HG02943 (cell line): ENCODE results near the gene DDC.
"Not testable (repeated sequence)": the region's sequence is repeated elsewhere in the genome, so short reads cannot be mapped to it uniquely, and the experiment has no call there.

Experiments used
- ATAC-seq: cut with Tn5 transposase; IDR thresholded peaks from one replicate; pipeline ENCODE4 v1.9.1; 2021; ENCODE audit warnings: mild to moderate bottlenecking, low read depth, moderate library complexity; ENCODE audit not compliant: unreplicated experiment

Gene DDC

DNA sequence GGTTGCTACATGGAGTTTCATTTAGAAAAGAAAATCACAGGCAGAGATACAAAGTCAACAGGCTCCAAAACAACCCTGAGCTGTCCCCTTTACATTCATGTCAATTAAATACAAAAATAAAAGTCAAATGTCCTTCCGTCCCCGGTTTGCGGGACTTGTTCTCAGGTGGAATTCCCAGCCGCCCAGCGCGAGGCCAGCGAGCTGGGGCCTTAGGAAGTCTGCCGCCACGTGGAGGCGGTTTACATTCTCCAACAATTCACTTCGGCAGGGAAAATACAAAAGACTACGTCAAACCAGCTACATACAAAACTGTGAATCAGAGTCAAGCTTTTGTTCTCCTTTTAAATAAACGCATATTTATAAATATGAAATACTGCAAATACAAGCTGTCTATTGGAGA is 25.3 kb upstream of the DDC start:
- no peak for ATAC-seq

DNA sequence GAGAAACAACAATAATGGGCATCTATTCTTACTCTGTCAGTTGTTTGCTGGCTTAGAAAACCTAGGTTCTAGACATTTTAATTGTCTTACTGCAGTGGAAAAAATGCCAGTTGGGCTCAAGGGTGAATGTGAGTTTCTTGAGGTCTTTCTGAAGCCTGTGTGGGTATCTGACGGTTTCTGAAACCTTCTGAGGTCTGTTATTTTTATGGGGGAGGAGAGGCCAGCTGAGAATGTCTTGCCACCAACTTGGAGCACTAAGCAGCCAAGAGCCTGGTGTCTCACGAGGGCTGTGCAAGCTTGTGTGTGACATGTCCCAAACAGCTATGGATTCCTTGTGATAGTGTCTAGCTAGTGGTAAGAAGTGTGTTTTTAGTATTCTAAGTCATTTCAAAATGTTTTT is 24.2 kb upstream of the DDC start:
- no peak for ATAC-seq

DNA sequence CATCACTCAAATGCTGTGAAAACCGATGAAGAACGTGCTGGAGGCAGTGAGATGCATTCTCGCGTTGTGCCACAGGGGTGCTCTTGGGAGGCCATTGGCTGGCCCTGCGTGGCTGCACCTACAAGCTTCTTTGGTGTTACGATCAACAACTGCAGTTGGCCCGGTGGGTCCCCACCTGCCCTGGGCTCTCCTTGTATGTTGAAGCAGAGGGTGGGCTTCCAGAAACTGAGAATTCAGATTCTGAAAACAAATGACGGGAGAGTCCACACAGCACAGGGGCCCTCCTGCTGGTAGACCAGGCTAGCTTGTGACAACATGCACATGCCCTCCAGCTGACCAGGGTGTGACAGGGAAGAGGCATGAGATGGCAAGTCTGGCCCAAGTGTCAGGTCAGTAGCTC is 23.7 kb upstream of the DDC start:
- ATAC-seq, result no peak

DNA sequence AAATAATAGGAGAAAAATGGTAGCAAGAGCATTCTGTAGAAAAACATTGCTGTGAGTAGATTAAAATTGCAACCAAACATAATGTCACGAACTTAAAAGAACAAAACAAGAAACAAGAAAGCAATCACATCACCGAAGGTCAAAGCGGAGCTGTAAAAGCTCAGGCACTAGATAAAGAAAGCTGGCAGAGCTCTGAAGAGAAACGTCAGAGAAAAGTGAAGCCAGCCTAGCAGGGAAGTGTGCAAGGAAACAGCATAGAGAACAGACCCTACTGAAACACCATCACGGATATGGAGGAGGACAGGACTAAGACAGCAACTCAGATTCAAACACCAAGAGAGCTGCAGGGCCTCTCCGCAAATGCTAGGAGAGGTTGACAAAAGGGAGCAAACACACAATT is 22.5 kb upstream of the DDC start:
- ATAC-seq, result no peak

DNA sequence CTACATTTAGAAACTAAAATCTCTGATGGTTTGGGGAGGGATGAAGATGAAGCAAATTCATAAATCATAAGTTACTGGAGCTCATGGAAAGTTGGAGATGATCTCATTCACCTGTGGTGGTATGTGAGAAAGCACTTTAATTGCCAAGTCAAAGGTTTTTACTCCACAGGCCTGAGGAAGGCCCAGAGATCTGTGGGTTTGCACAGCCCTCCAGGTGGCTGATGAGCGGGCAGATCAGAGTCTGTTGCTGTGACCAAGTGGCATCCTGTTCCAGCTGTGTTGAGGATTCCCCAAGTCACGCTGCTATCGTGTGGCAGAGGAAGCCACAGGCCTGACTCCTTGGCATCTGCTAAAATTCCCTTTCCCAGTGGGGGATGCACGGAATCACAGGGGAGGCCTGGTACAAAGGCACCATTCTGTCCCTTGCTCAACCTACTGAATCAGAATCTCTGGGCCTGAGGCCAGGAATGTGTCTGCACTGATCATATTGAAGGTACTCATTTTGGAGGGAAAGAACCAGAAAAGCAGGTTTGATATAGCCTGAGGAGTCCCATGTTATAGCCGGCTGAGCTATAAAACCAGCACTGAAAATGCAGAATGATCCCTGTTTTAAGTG is 19.7 kb upstream of the DDC start:
- no peak for ATAC-seq

DNA sequence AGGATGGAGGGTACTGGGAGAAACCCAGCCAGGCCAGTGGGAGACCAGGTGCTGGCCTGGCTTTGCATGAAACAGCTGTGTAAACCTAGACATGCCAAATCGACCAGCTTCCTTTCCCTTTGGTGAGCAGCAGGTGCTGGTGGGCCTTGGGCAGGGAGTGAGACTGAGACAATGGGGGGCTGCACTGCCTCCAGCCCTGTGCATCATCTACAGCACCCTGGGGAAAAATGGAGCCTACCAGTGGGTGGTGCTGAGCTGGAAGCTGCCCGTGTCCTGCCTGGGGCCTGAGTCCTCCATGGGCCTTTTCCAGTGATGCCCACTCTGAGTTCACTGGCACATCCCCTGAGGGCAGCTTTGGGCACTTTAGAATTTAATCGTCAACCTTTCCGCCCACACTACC is 19.2 kb upstream of the DDC start:
- no peak for ATAC-seq

DNA sequence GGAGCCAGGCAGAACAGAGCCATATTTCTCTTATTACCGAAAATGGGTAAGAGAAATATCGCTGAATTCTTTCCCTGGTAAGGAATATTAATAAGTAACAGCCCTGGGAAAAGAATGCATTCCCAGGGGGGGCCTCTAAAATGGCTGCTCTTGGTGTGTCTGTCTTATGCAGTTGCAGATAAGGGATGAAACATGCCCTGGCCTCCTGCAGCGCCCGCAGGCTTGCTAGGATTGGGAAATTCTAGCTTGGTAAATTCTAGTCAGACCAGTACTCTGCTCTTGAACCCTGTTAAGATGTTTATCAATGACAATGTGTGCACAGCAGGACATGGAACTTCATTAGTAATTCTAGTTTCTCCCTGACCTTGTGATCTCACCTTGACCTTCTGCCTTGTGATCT is 18.1 kb upstream of the DDC start:
- ATAC-seq, result not testable (repeated sequence)

DNA sequence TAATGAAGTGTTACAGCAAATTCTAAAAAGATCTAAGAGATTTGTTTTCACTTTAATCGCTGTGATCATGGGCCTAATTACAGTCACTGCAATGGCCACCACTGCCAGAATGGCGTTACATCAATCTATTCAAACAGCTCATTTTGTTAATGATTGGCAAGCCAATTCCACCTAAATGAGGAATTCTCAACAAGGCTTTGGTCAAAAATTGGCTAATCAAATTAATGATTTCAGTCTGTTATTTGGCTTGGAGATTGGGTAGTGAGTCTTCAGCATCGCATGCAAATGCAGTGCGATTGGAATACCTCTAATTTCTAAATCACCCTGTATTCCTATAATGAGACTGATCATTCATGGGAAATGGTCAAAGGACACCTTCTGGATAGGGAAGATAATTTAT is 17.1 kb upstream of the DDC start:
- not testable (repeated sequence) for ATAC-seq

DNA sequence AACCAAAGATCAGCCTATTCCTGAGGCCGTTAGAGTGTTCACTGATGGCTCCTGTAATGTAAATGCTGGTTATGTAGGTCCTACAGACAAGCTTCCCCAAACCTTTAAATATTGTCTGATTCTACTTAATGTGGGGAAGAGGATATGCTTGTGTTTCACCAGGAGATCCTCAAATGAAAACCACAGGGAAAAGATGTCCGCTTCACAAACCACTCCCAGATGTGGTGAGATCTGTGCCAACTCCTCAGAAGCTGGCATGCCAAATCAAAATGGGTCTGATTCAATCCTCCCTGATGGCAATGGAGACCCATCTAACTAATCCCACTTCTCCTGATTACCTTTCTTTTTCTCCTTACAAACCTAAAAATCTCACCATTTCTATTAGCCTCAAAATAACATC is 15.5 kb upstream of the DDC start:
- not testable (repeated sequence) for ATAC-seq

DNA sequence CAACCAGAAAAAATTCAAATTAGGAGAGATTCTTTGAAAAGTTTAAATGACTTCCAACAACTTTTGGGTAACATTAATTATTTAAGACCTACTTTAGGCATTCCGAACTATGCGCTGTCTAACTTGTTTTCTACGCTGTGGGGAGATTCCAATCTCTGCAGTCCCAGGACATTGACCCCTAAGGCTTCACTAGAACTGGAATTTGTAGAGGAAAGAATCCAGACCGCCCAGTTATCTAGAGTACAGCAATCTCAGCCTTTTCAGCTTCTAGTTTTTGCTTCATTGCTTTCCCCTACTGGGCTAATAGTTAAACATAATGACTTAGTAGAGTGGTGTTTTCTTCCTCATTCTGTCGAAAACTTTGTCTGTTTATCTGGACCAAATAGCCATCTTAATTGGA is 14.9 kb upstream of the DDC start:
- ATAC-seq, result no peak

DNA sequence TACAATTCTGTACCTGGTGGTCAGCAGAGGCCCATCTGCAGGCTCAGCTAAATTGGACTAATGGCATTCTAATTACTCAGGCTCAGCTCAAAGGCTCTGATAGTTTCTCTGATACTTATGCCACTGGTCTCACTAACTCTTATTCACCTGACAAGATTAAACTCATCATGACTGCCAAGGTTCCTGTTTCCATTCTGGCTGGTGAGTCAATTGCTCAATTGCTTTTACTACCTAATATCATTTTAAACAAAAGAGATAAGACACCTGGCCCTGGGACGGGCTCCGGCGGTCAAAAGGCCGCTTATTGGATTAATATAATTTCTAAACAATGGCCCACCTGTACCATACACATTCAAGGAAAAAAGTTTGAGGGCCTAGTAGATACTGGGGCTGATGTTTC is 12.9 kb upstream of the DDC start:
- not testable (repeated sequence) for ATAC-seq

DNA sequence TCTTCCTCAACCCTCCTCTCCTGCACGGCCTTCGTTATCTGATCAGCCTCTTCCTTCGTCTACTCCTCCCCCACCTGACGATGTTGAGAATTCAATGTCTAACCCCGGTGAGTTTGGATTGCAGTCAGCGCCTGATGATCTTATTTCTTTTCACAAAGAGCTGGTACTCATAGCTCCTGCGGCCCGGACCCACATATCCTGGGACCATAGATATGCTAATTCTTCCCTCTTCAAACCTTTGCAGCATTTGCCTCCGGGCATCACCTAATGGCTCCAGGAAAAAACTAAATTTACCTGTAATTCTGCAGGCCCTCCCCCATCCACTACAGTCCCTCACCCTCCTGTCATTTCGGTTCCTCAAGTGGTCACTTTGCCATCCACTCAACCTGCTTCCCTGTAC is 12.4 kb upstream of the DDC start:
- no peak for ATAC-seq

DNA sequence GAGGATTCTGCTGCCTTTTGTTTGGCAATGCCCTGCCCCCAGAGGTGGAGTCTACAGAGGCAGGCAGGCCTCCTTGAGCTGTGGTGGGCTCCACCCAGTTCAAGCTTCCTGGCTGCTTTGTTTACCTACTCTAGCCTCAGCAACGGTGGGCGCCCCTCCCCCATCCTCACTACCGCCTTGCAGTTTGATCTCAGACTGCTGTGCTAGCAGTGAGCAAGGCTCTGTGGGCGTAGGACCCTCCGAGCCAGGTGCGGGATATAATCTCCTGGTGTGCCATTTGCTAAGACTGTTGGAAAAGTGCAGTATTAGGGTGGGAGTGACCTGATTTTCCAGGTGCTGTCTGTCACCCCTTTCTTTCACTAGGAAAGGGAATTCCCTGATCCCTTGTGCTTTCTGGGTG is 11.2 kb upstream of the DDC start:
- ATAC-seq, result not testable (repeated sequence)

DNA sequence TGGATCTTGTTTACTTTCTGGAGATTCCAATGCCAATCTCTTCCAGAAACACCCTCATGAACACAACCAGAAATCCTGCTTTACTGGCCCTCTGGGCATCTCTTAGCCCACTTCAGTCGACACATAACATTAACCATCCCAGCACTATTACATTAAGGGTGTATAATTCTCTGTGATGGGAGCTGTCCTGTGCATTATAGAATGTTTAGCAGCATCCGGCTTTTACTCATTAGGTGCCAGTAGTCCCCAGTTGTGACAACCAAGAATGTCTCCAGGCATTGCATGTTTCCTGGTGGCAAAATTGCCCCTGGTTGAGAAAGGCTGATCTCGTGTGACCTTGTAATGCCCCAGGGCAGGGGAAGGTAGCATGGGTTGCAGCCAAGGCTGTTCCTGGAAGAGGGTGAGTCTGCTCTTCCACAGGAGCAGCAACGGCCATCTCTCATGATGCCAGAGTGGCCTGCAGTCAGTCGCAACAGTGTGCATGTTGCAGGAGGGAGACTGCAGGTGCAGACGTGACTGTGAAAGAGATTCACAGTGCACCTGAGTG is 2.6 kb upstream of the DDC start:
- no peak for ATAC-seq

DNA sequence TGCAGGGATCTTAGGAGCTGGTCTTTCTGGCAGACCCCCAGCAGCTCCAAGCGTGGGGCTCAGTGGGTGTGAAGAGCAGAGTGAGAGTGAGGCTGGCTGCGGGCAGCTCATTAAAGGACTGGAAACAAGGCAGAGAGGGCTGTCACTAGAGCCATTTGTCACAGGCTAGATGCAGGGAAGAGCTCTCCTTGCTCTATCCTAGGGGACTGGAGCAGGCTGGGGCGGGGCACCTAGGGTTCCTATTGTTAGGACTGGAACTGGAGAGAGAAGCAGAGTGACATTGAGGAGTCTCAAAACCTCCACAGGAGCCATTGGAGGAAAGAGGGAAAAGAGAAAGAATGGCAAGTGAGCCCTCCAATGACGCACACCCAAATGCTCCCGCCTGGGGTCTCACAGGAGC is 772 bp upstream of the DDC start:
- ATAC-seq, result no peak

DNA sequence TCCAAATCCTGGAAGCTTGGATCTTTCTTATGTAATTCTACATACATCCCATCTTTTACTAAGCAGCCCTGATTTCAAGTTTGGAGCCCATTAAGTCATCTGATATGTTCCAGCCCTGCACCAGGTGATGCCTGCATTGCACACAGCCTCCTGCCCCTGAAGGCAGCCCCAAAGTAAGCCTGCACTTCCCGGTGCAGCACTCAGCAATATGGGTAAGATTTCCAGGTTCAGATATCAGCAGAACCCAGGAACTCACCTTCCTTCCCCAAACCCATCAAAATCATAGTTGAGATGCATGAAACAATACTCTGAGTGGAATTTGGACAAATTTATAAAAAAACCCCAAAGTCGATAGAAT is 333 bp upstream of the DDC start:
- ATAC-seq, result no peak

DNA sequence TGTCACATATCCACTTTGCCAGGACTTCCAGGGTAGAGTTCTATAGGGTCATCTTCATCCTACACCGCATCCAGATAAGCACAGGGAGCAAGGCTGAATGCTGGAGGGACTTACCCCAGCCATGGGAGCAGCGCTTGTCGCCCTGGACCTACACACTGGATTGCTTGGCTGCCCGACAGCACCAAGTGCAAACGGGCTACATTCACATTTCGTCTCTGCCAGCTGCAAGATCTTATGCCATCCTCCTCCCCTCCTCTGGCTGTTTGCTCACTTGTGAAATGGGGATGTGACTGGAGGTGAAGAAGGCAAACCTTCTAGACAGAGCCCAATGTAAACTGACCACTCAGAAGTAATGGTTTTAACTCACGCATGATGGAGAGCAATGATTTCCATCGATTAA is 1.0 kb downstream of the DDC start:
- ATAC-seq, result no peak

DNA sequence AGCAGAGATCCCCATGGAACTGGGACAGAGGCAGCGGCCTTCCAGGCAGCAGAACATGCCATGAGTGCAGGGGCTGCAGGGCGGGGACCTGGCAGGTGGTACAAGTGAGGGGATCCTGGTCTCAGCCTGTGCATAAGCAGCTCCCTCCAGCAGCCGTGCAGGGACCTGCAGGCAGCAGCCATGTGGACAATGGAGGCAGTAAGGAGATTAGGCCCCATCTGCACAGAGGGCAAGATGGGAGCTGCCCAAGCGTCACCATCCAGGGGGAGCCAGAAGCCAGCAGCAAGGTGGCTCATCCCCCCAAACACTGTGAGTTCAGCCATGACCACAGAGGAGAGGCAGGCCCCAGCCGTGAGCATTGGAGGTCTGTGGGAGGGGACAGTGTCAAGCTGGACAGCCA is 3.1 kb downstream of the DDC start:
- no peak for ATAC-seq

DNA sequence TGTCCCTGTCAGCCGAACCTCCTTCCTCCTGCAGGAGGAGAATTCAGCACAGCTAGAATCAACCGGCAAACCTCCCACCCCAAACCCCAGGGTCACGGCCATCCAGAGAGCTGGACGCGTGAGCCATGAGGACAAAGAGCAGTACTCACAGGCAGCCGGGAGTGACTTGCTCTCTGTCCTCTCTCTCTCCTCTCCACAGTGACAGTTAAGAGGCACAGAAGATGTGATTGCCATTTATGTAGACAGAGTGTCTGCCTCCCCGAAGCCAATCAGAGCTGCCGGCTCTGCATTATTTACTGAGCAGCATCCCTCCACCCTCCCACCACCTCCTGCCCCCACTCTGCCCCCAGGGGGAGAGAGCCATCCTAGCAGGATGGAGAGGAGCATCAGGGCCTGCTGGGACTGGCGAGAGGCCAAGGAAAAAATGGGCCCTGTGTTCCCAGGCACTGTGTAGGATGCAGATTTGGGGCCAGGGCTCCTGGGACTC is 4.3 kb downstream of the DDC start:
- ATAC-seq, result no peak

DNA sequence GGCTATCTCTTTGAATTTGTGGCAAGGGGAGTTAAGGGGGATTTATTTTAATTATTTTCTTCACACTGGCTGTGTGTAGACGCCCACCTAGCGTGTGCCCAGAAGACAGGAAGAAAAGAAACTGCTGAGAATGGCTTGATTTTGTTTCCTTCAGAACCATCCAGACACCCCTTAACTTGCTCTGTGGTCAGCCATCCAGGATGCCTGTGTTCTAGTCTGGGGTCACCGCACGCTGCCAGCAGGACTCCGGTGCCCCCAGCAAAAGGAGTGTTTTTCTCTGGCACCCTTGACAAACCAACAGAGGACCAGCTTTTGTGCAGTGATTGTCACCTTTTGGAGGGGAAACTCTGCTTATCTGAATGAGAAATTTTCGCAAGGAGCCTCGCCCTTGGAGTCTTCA is 5.3 kb downstream of the DDC start:
- no peak for ATAC-seq

DNA sequence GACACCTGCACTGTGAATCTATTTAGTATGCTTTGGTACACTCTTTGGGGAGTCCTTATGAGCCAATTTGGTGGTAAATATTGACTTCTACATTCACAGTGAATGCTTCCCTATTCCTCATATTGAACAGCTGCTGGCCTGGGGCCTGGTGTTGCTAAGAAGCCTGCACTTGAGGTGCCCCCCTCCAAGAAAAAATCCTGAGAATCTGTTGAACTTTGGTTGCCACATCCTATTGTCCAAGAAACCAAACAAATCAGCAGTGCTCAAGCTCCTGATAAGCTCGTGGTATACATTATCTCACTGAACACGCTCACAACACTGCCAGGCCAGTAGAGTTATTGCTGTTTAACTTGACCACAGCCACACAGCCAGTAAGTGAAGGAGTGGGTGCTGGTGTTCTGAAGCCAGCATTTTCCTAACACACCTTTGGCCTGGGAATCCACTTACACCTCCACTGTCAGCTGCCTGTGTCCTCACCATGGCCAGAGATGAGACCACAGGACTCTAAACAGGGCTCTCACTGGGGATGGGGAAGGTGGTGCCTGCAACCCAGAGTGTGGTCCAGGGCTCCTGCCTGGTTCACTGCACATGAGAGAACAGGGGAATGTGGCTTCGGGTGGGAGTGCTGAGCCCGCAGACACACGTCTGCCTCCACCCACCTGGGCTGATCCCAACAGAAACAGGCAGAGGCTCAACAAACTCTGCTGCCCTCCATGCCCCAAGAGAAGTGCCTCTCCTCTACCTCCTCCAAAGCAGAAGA is 6.7 kb downstream of the DDC start:
- no peak for ATAC-seq

DNA sequence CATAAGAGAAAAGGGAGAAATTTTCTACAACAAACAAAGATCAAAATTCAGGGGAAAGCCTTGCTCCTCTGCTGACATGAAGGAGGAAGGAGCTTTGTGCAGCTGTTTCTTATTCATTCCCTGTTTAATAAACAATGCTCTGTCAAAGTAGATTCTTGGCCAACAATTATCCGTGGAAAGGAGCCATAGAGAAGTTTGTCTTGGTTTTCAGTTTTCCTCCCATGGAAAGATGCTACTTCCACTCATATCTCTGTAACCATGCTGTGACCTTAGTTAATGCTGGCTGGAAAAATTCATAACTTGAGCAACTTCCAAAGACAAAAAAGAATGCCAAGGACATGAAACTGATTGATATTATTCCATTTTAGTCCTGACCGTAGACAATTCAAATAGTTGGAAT is 8.1 kb downstream of the DDC start:
- ATAC-seq, result no peak
